Fibroblast of lung (primary cell): Measurements from ENCODE around the gene GPR141.

Source experiments
- CTCF ChIP-seq, 2 donors: IDR thresholded peaks in 1 of 2; conservative IDR thresholded peaks in 1 of 2; 1 replicate in 1 of 2; 2 replicates in 1 of 2; pipeline ENCODE4 v1.5.1; 2011 to 2012; ENCODE audit warnings: low read length in 2 of 2, control low read depth in 1 of 2, inconsistent platforms in 1 of 2, low read depth in 1 of 2, mild to moderate bottlenecking in 1 of 2
- EZH2 ChIP-seq: IDR thresholded peaks from 2 replicates; pipeline ENCODE4 v1.5.1; 2012; ENCODE audit warnings: low read length, control low read depth, mild to moderate bottlenecking; ENCODE audit errors: missing control alignments

GRCh38 chr7:37771801-37772200 lies 88.2 kb downstream of the GPR141 start:
- TF ChIP-seq CTCF (conservative IDR thresholded peaks at IDR 0.05 in 1 of 2, IDR thresholded peaks at IDR 0.05 in 1 of 2; ENCODE audit: low read depth in 1 of 2, low read length in 2 of 2) = no peak
- no peak for TF ChIP-seq EZH2
